ENCODE data around the gene TACC2. TPM values are rescaled to one million over a fixed set of nuclear protein-coding genes. Genes with fewer than 3 reads are reported as not detected.
A peak's percentile ranks its signal among the peaks of the same experiment; 100 is the strongest.

Gene TACC2
- total and polyA plus RNA-seq, 4 donors = 21.6 to 107 (median 64.9) TPM

DNA sequence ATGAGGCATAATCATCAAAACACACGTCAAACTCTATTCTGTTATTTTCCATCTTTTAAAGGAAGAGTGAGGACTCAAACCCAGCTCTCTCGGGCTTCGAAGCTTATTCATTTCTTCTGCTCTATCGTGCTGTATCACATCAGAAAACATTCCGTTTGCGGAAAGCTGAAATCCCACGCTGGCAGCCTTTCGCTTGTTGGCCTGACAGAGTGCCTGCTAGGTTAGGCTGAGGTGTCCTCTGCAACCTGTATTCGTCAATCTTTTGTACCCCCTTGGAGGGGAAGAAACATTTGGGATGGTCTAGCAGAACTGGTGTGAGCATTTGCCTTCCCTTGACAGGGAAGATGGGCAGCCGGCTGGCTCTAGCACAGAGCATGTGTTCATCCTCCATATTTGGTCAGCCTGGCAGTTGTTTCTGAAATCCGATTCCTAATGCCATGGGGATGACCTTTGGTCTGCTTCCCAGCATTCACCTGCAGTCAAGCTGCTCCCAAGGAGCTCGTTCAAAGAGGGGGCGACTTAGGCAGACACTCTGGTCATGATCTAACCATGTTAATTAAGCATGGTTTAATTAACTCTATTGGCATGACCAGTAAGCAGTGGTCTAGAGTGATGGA, 55.2 kb downstream of the TACC2 start:
- Histone ChIP-seq H3K4me3 (ENCODE audit: low read depth, low read length) (no peak overlapping the region), H3K27me3 (ENCODE audit: control insufficient read depth, insufficient read depth, low read length) (no peaks in the 10 kb centered on the region), H3K27ac (ENCODE audit: low read depth, low read length) (no peak overlapping the region), H3K4me1 (ENCODE audit: control insufficient read depth, insufficient read depth, low read length) (peaks cover 5% of the 10 kb centered on the region), H3K36me3 (ENCODE audit: control insufficient read depth, insufficient read depth, low read length) (no peaks in the 10 kb centered on the region), H3K9me3 (ENCODE audit: control insufficient read depth, insufficient read depth, low read length) (no peaks in the 10 kb centered on the region)
- 48% methylated on average over 9 of the region's 13 CpGs for WGBS (ENCODE audit: insufficient coverage)
- DNase-seq (ENCODE audit: low read depth in 4 of 6, low spot score in 6 of 6) = peak in 2 of 6 donors; percentile 34 to 46

DNA sequence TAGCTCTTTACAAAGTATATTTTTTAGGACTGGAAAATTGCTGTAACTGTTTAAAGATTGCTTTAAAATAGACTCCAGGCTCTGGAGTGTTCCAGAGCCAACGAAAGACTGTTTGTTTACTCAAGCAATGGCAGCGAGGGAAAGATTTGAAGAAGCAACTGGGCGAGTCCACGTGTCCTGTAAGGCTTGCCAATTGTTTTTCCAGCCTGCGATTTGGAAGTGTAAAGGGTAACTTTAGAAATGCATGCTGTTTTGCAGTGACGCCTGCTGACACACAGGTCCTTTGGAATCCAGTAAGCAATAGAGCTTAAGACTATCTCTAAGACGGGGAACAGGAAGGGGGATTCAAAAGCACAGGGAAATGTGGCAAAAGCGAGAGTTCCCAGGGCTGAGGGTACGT, 55.8 kb downstream of the TACC2 start:
- Histone ChIP-seq H3K4me3 (ENCODE audit: low read depth, low read length) (no peak overlapping the region), H3K9me3 (ENCODE audit: control insufficient read depth, insufficient read depth, low read length) (no peaks in the 10 kb centered on the region), H3K27me3 (ENCODE audit: control insufficient read depth, insufficient read depth, low read length) (no peaks in the 10 kb centered on the region), H3K36me3 (ENCODE audit: control insufficient read depth, insufficient read depth, low read length) (no peaks in the 10 kb centered on the region), H3K4me1 (ENCODE audit: control insufficient read depth, insufficient read depth, low read length) (peaks cover 5% of the 10 kb centered on the region), H3K27ac (ENCODE audit: low read depth, low read length) (no peak overlapping the region)
- DNase-seq (ENCODE audit: low read depth in 4 of 6, low spot score in 6 of 6) = peak in 2 of 6 donors; percentile 34 to 91
- 14% methylated on average over 6 of the region's 9 CpGs for WGBS (ENCODE audit: insufficient coverage)

DNA sequence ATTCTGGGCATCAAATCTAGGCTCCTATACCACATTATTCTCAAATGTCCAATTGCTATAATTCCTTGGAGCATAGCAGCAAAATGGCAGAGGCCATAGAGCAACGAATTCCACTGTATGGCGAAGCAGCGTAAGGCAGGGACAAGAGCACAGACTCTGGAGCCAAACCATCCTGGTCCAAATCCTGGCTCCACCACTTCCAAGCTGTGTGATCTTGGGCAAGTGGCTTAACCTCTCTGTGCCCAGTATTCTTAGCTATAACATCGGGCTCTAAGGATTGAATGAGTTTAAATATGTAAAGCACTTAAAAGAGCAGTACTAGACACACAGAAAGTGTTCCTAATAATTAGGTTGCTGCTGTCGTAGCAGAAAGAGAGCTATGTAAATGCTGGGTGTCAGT, 56.2 kb downstream of the TACC2 start:
- no peaks in the 10 kb centered on the region for H3K36me3 ChIP-seq (ENCODE audit: control insufficient read depth, insufficient read depth, low read length)
- H3K27me3 ChIP-seq (ENCODE audit: control insufficient read depth, insufficient read depth, low read length) = no peaks in the 10 kb centered on the region
- no peak overlapping the region for H3K27ac ChIP-seq (ENCODE audit: low read depth, low read length)
- H3K9me3 ChIP-seq (ENCODE audit: control insufficient read depth, insufficient read depth, low read length) = no peaks in the 10 kb centered on the region
- H3K4me1 ChIP-seq (ENCODE audit: control insufficient read depth, insufficient read depth, low read length) = peaks cover 5% of the 10 kb centered on the region
- H3K4me3 ChIP-seq (ENCODE audit: low read depth, low read length) = no peak overlapping the region
- no peak for DNase-seq (ENCODE audit: low read depth in 4 of 6, low spot score in 6 of 6)
- WGBS (ENCODE audit: insufficient coverage) = 93% methylated on average over 3 of the region's 5 CpGs

DNA sequence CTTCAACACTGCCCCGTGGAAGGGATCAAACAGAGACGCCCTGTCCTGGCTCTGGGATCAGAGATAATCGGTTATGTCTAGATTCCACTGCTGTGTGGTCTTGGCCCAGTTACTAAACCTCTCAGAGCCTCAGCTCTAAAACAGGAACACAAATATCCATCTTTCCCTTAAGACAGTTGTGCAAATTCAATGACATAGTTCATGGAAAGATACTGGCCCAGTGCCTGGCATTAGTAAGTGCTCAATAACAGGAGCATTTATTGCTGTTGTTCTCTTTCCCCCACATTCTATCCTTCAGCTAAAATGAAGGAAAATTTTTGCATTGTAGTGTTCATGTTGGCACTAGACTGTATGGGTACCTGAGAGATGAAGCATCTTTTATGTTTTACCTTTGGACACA, 58.6 kb downstream of the TACC2 start:
- peaks cover 9% of the 10 kb centered on the region for H3K4me1 ChIP-seq (ENCODE audit: control insufficient read depth, insufficient read depth, low read length)
- H3K27ac ChIP-seq (ENCODE audit: low read depth, low read length) = no peak overlapping the region
- WGBS (ENCODE audit: insufficient coverage) = 96% methylated on average over 3 of the region's 3 CpGs

GRCh38 chr10:122049076-122049475, 60.1 kb downstream of the TACC2 start:
- no peaks in the 10 kb centered on the region for H3K36me3 ChIP-seq (ENCODE audit: control insufficient read depth, insufficient read depth, low read length)
- no peak overlapping the region for H3K4me3 ChIP-seq (ENCODE audit: low read depth, low read length)
- WGBS (ENCODE audit: insufficient coverage) = 80% methylated on average over 7 of the region's 9 CpGs
- no peaks in the 10 kb centered on the region for H3K9me3 ChIP-seq (ENCODE audit: control insufficient read depth, insufficient read depth, low read length)
- H3K27ac ChIP-seq (ENCODE audit: low read depth, low read length) = no peak overlapping the region
- H3K27me3 ChIP-seq (ENCODE audit: control insufficient read depth, insufficient read depth, low read length) = no peaks in the 10 kb centered on the region
- DNase-seq (ENCODE audit: low read depth in 4 of 6, low spot score in 6 of 6) = no peak
- peaks cover 9% of the 10 kb centered on the region for H3K4me1 ChIP-seq (ENCODE audit: control insufficient read depth, insufficient read depth, low read length)

More for the DNA sequence above, 58.6 kb downstream of the TACC2 start:
- Histone ChIP-seq H3K9me3 (ENCODE audit: control insufficient read depth, insufficient read depth, low read length) (no peaks in the 10 kb centered on the region), H3K4me3 (ENCODE audit: low read depth, low read length) (no peak overlapping the region), H3K36me3 (ENCODE audit: control insufficient read depth, insufficient read depth, low read length) (no peaks in the 10 kb centered on the region), H3K27me3 (ENCODE audit: control insufficient read depth, insufficient read depth, low read length) (no peaks in the 10 kb centered on the region)
- DNase-seq (ENCODE audit: low read depth in 4 of 6, low spot score in 6 of 6) = no peak

DNA sequence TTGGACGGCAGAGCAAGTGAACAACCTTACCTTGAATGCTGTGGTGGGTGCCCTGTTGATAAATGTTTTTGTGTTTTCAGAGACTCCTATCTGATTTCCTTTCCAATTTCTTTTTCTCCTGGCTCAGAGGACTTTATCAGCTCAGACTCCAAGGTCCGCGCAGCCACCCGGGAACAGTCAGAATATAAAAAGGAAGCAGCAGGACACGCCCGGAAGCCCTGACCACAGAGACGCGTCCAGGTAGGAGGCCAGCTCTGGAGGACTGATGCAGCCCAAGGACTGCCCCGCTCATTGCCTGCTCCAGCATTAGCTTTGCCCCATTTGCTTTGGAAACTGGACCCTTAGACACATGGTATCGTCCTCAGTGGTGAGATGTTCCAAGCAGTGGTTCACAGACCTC, 61.3 kb downstream of the TACC2 start:
- H3K4me1 ChIP-seq (ENCODE audit: control insufficient read depth, insufficient read depth, low read length) = peaks cover 5% of the 10 kb centered on the region
- H3K27ac ChIP-seq (ENCODE audit: low read depth, low read length) = no peak overlapping the region
- WGBS (ENCODE audit: insufficient coverage) = 94% methylated on average over 8 of the region's 10 CpGs

GRCh38 chr10:122050811-122051210, 61.8 kb downstream of the TACC2 start:
- 85% methylated on average over 9 of the region's 9 CpGs for WGBS (ENCODE audit: insufficient coverage)
- Histone ChIP-seq H3K4me3 (ENCODE audit: low read depth, low read length) (no peak overlapping the region), H3K27ac (ENCODE audit: low read depth, low read length) (no peak overlapping the region), H3K4me1 (ENCODE audit: control insufficient read depth, insufficient read depth, low read length) (peaks cover 5% of the 10 kb centered on the region), H3K9me3 (ENCODE audit: control insufficient read depth, insufficient read depth, low read length) (no peaks in the 10 kb centered on the region), H3K36me3 (ENCODE audit: control insufficient read depth, insufficient read depth, low read length) (no peaks in the 10 kb centered on the region), H3K27me3 (ENCODE audit: control insufficient read depth, insufficient read depth, low read length) (no peaks in the 10 kb centered on the region)
- DNase-seq (ENCODE audit: low read depth in 4 of 6, low spot score in 6 of 6) = no peak

More for the DNA sequence above, 61.3 kb downstream of the TACC2 start:
- Histone ChIP-seq H3K27me3 (ENCODE audit: control insufficient read depth, insufficient read depth, low read length) (no peaks in the 10 kb centered on the region), H3K4me3 (ENCODE audit: low read depth, low read length) (no peak overlapping the region), H3K9me3 (ENCODE audit: control insufficient read depth, insufficient read depth, low read length) (no peaks in the 10 kb centered on the region), H3K36me3 (ENCODE audit: control insufficient read depth, insufficient read depth, low read length) (no peaks in the 10 kb centered on the region)
- DNase-seq (ENCODE audit: low read depth in 4 of 6, low spot score in 6 of 6) = no peak

DNA sequence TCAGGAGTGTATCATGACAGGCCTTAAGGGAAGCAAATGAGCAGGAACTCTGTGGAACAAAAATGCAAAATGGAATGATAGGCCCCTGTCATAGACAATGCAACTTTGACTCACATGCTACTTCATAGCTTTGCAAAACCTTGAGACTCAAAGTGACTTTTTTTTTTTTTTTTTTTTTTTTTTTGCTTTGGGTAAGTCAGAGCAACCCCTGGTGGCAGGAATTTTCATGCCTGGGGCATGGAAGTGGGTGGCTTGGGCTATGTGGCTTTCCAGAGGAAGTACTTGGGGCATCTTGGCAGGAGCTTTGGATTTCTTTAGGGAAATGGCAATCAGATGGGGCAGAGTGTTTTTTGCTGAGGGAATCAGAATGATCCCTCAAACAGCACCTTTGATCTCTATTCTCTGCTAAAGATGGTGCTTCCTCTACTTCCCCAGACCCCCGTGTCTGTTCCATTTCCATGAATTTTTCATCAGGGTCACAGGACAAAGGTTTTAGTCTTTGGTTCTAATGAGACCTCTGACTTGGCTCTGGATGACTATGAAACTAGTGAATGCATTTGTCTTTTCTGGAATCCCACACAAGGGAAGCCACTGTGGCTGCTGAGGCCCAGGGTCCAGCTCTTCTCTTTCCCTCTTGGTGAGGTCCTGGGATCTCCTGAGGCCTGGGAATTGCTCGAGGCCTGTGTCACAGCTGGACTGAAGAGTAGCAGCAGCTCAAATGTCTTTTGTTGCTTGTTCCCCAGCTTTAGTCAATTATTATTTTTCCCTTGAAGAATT, 62.8 kb downstream of the TACC2 start:
- Histone ChIP-seq H3K27me3 (ENCODE audit: control insufficient read depth, insufficient read depth, low read length) (no peaks in the 10 kb centered on the region), H3K4me3 (ENCODE audit: low read depth, low read length) (no peak overlapping the region), H3K4me1 (ENCODE audit: control insufficient read depth, insufficient read depth, low read length) (peaks cover 5% of the 10 kb centered on the region), H3K27ac (ENCODE audit: low read depth, low read length) (peak overlapping the region; percentile 29), H3K9me3 (ENCODE audit: control insufficient read depth, insufficient read depth, low read length) (no peaks in the 10 kb centered on the region), H3K36me3 (ENCODE audit: control insufficient read depth, insufficient read depth, low read length) (no peaks in the 10 kb centered on the region)
- DNase-seq (ENCODE audit: low read depth in 4 of 6, low spot score in 6 of 6) = peak in 1 of 6 donors; percentile 49
- WGBS (ENCODE audit: insufficient coverage) = 33% methylated on average over 1 of the region's 2 CpGs

- 94% methylated on average over 5 of the region's 6 CpGs for WGBS (ENCODE audit: insufficient coverage)
- H3K4me3 ChIP-seq (ENCODE audit: low read depth, low read length) = no peak overlapping the region
- H3K4me1 ChIP-seq (ENCODE audit: control insufficient read depth, insufficient read depth, low read length) = peaks cover 5% of the 10 kb centered on the region
- H3K36me3 ChIP-seq (ENCODE audit: control insufficient read depth, insufficient read depth, low read length) = no peaks in the 10 kb centered on the region
- no peaks in the 10 kb centered on the region for H3K27me3 ChIP-seq (ENCODE audit: control insufficient read depth, insufficient read depth, low read length)
- H3K9me3 ChIP-seq (ENCODE audit: control insufficient read depth, insufficient read depth, low read length) = no peaks in the 10 kb centered on the region
- H3K27ac ChIP-seq (ENCODE audit: low read depth, low read length) = no peak overlapping the region
- no peak for DNase-seq (ENCODE audit: low read depth in 4 of 6, low spot score in 6 of 6)
These were observed 63.7 kb downstream of the TACC2 start for GRCh38 chr10:122052701-122053100.

- 88% methylated on average over 6 of the region's 8 CpGs for WGBS (ENCODE audit: insufficient coverage)
These were observed 64.4 kb downstream of the TACC2 start for GRCh38 chr10:122053314-122053713.

More at GRCh38 chr10:122053314-122053713, 64.4 kb downstream of the TACC2 start:
- no peaks in the 10 kb centered on the region for H3K27me3 ChIP-seq (ENCODE audit: control insufficient read depth, insufficient read depth, low read length)
- no peak for DNase-seq (ENCODE audit: low read depth in 4 of 6, low spot score in 6 of 6)
- no peak overlapping the region for H3K4me3 ChIP-seq (ENCODE audit: low read depth, low read length)
- H3K36me3 ChIP-seq (ENCODE audit: control insufficient read depth, insufficient read depth, low read length) = no peaks in the 10 kb centered on the region
- no peak overlapping the region for H3K27ac ChIP-seq (ENCODE audit: low read depth, low read length)
- peaks cover 5% of the 10 kb centered on the region for H3K4me1 ChIP-seq (ENCODE audit: control insufficient read depth, insufficient read depth, low read length)
- no peaks in the 10 kb centered on the region for H3K9me3 ChIP-seq (ENCODE audit: control insufficient read depth, insufficient read depth, low read length)
